Hair follicle dermal papilla cell (primary cell): ENCODE data around the gene TLE4. TPM values are rescaled to one million over a fixed set of nuclear protein-coding genes. Genes with fewer than 3 reads are reported as not detected.

ENCODE experiments used
- total RNA-seq: library from RNA; depleted of rRNA; stranded (reverse); fragments of >200 nt; gene quantifications from 2 replicates; pipeline ENCODE4 v1.2.3, GENCODE V29; 2012

TLE4 gene
- total RNA-seq, result 74.2 and 81.8 TPM in 2 replicates

GRCh38 chr9:79571309-79572031, at the start of gene TLE4:
Gene TLE4, plus strand, starts transcription at chr9:79571965. Its CDS starts 826 bp downstream, at chr9:79572791.

